ENCODE results near the gene GCNT4. TPM values are rescaled to one million over a fixed set of nuclear protein-coding genes. Genes with fewer than 3 reads are reported as not detected.

GCNT4 gene
- total and polyA plus RNA-seq, 10 donors = 0.37 to 3.8 (median 2.1) TPM

- intact Hi-C loops (cut with DNase I; ENCODE audit: low total_unique reads) = loop anchor here (10.0 kb wide), 1 partner anchor 114 kb away; no protein-coding TSS in a partner anchor
- Histone ChIP-seq H3K4me3 (peak overlapping the region in 5 of 8 donors; percentile 6 to 51 (median 19)), H3K4me1 (peaks cover 0 to 58% (median 41%) of the 10 kb centered on the region in 6 donors), H3K27me3 (replicated peaks in 1 of 7) (peaks cover 0 to 31% (median 12%) of the 10 kb centered on the region in 7 donors), H3K36me3 (peaks cover 0 to 11% (median 0%) of the 10 kb centered on the region in 6 donors), H3K9me3 (no peaks in the 10 kb centered on the region), H3K27ac (peak overlapping the region in 4 of 8 donors; percentile 24 to 41 (median 35))
- 28 to 62% (median 49%) methylated on average over 7 of the region's 7 CpGs for WGBS, 5 donors
- no peak for DNase-seq
- TF ChIP-seq POLR2A (IDR thresholded peaks at IDR 0.05) = no peak
Measured at GRCh38 chr5:75048457-75048953, 3.9 kb downstream of the GCNT4 start.

GRCh38 chr5:75047356-75047755, 5.0 kb downstream of the GCNT4 start:
- no peak overlapping the region for H3K27ac ChIP-seq
- TF ChIP-seq CTCF (IDR thresholded peaks at IDR 0.05 in 8 of 11, conservative IDR thresholded peaks at IDR 0.05 in 3 of 11) = no peak
- TF ChIP-seq POLR2AphosphoS5 (IDR thresholded peaks at IDR 0.05) = no peak
- no peak for TF ChIP-seq POLR2A (IDR thresholded peaks at IDR 0.05)
- DNase-seq = no peak
- H3K36me3 ChIP-seq = peaks cover 0 to 11% (median 0%) of the 10 kb centered on the region in 6 donors
- peaks cover 0 to 19% (median 3%) of the 10 kb centered on the region in 7 donors for H3K27me3 ChIP-seq (replicated peaks in 1 of 7)
- no peak overlapping the region for H3K4me3 ChIP-seq
- no peaks in the 10 kb centered on the region for H3K9me3 ChIP-seq
- peaks cover 0 to 46% (median 31%) of the 10 kb centered on the region in 6 donors for H3K4me1 ChIP-seq
- intact Hi-C loops (cut with DNase I; ENCODE audit: low total_unique reads) = loop anchor here (10.0 kb wide), 1 partner anchor 113 kb away; no protein-coding TSS in a partner anchor

- Histone ChIP-seq H3K9me3 (no peaks in the 10 kb centered on the region), H3K36me3 (peaks cover 0 to 11% (median 0%) of the 10 kb centered on the region in 6 donors), H3K27ac (no peak overlapping the region), H3K4me1 (peaks cover 0 to 38% (median 24%) of the 10 kb centered on the region in 6 donors), H3K27me3 (replicated peaks in 1 of 7) (peaks cover 0 to 11% (median 0%) of the 10 kb centered on the region in 7 donors), H3K4me3 (no peak overlapping the region)
- DNase-seq = no peak
- 87 to 94% (median 90%) methylated on average over 10 of the region's 10 CpGs for WGBS, 5 donors
- TF ChIP-seq POLR2A (IDR thresholded peaks at IDR 0.05) (no peak), CTCF (IDR thresholded peaks at IDR 0.05 in 8 of 11, conservative IDR thresholded peaks at IDR 0.05 in 3 of 11) (no peak), POLR2AphosphoS5 (IDR thresholded peaks at IDR 0.05) (no peak)
- intact Hi-C loops (cut with DNase I; ENCODE audit: low total_unique reads) = loop anchor here (10.0 kb wide), 1 partner anchor 112 kb away; no protein-coding TSS in a partner anchor
Measured at GRCh38 chr5:75046366-75047142, 5.8 kb downstream of the GCNT4 start.

- intact Hi-C loops (cut with DNase I; ENCODE audit: low total_unique reads) = loop anchor here (10.0 kb wide), 1 partner anchor 110 kb away; no protein-coding TSS in a partner anchor
Measured at GRCh38 chr5:75045071-75045470, 7.3 kb downstream of the GCNT4 start.

More at GRCh38 chr5:75045071-75045470, 7.3 kb downstream of the GCNT4 start:
- Histone ChIP-seq H3K4me1 (peaks cover 0 to 23% (median 16%) of the 10 kb centered on the region in 6 donors), H3K27me3 (replicated peaks in 1 of 7) (no peaks in the 10 kb centered on the region), H3K36me3 (peaks cover 0 to 11% (median 0%) of the 10 kb centered on the region in 6 donors), H3K4me3 (no peak overlapping the region), H3K9me3 (no peaks in the 10 kb centered on the region), H3K27ac (no peak overlapping the region)
- TF ChIP-seq POLR2AphosphoS5 (IDR thresholded peaks at IDR 0.05) (no peak), POLR2A (IDR thresholded peaks at IDR 0.05) (no peak), CTCF (IDR thresholded peaks at IDR 0.05 in 8 of 11, conservative IDR thresholded peaks at IDR 0.05 in 3 of 11) (no peak)
- DNase-seq = no peak
- 82 to 92% (median 85%) methylated on average over 2 of the region's 2 CpGs for WGBS, 5 donors

All from spleen (tissue), 11 donors.